H1 (cell line): ENCODE data around the gene OR6C74. TPM values are rescaled to one million over a fixed set of nuclear protein-coding genes. Genes with fewer than 3 reads are reported as not detected.

Experiments
- polyA plus RNA-seq, 7 experiments: library from polyadenylated mRNA; depleted of rRNA in 3 of 7; stranded (reverse) in 5 of 7; unstranded in 2 of 7; fragments of >200 nt in 5 of 7; fragments of 200-250 nt in 2 of 7; gene quantifications; 1 replicate in 5 of 7; 2 replicates in 1 of 7; 4 replicates in 1 of 7; pipeline versions ENCODE4 v1.2.1 to v1.2.3, GENCODE V29; 2011 to 2013; ENCODE audit warnings: missing spikeins in 2 of 7, mixed read lengths in 2 of 7
- total RNA-seq: library from RNA; stranded (reverse); fragmentation: NEBNext Ultra II Directional; extraction: Animal tissue kit (Norgen Biotek cat#: 25700); gene quantifications from 2 replicates; pipeline ENCODE4 v1.2.1, GENCODE V29; 2021

OR6C74 gene
- total and polyA plus RNA-seq, 2 of the 8 experiments (the other 6 are each of a cell fraction or from before 2014, with no cell fraction given) = not detected

Other genes with a start within 250 kb of the OR6C74 start
- not detected in 2 replicates for gene NEUROD4, start 224.6 kb upstream of the OR6C74 start, total RNA-seq
- not detected in 2 replicates for gene NEUROD4, start 224.6 kb upstream of the OR6C74 start, polyA plus RNA-seq (2011; rRNA removed)
- not detected in 2 replicates for gene OR9K2, start 118.2 kb upstream of the OR6C74 start, total RNA-seq
- gene OR9K2, start 118.2 kb upstream of the OR6C74 start, polyA plus RNA-seq (2011; rRNA removed) = not detected in 2 replicates
- not detected in 2 replicates for gene OR10A7, start 23.6 kb upstream of the OR6C74 start, total RNA-seq
- gene OR10A7, start 23.6 kb upstream of the OR6C74 start, polyA plus RNA-seq (2011; rRNA removed) = not detected in 2 replicates
- not detected in 2 replicates for gene OR6C6, start 52.0 kb downstream of the OR6C74 start, total RNA-seq
- gene OR6C6, start 52.0 kb downstream of the OR6C74 start, polyA plus RNA-seq (2011; rRNA removed) = not detected in 2 replicates
- not detected in 2 replicates for gene OR6C1, start 69.7 kb downstream of the OR6C74 start, total RNA-seq
- not detected in 2 replicates for gene OR6C1, start 69.7 kb downstream of the OR6C74 start, polyA plus RNA-seq (2011; rRNA removed)
- gene OR6C3, start 86.1 kb downstream of the OR6C74 start, total RNA-seq = not detected in 2 replicates
- gene OR6C3, start 86.1 kb downstream of the OR6C74 start, polyA plus RNA-seq (2011; rRNA removed) = not detected in 2 replicates
- gene OR6C75, start 118.4 kb downstream of the OR6C74 start, total RNA-seq = not detected in 2 replicates
- not detected in 2 replicates for gene OR6C75, start 118.4 kb downstream of the OR6C74 start, polyA plus RNA-seq (2011; rRNA removed)
- gene OR6C65, start 155.9 kb downstream of the OR6C74 start, total RNA-seq = not detected in 2 replicates
- not detected in 2 replicates for gene OR6C65, start 155.9 kb downstream of the OR6C74 start, polyA plus RNA-seq (2011; rRNA removed)
- not detected in 2 replicates for gene OR6C76, start 181.6 kb downstream of the OR6C74 start, total RNA-seq
- gene OR6C76, start 181.6 kb downstream of the OR6C74 start, polyA plus RNA-seq (2011; rRNA removed) = not detected in 2 replicates
- gene OR6C2, start 199.5 kb downstream of the OR6C74 start, total RNA-seq = not detected in 2 replicates
- not detected in 2 replicates for gene OR6C2, start 199.5 kb downstream of the OR6C74 start, polyA plus RNA-seq (2011; rRNA removed)
- gene OR6C70, start 225.5 kb downstream of the OR6C74 start, total RNA-seq = not detected in 2 replicates
- not detected in 2 replicates for gene OR6C70, start 225.5 kb downstream of the OR6C74 start, polyA plus RNA-seq (2011; rRNA removed)
- gene OR6C68, start 247.8 kb downstream of the OR6C74 start, total RNA-seq = not detected in 2 replicates
- gene OR6C68, start 247.8 kb downstream of the OR6C74 start, polyA plus RNA-seq (2011; rRNA removed) = not detected in 2 replicates